Measurements from ENCODE around the gene CNNM4.

Gene CNNM4

GRCh38 chr2:96861074-96861473, 100.4 kb downstream of the CNNM4 start:
- DNase-seq = no peak

All from activated CD4-positive, alpha-beta T cell treated with anti-CD3 and anti-CD28 coated beads for 48 hours (primary cell).